ENCODE data around the gene SMURF1.
"Not testable (repeated sequence)": the region's sequence is repeated elsewhere in the genome, so short reads cannot be mapped to it uniquely, and the experiment has no call there.

Gene SMURF1

GRCh38 chr7:99046722-99047121 is 97.2 kb downstream of the SMURF1 start:
- H3K4me3 Mint-ChIP-seq: no peak overlapping the region
- H3K27me3 Mint-ChIP-seq: no peaks in the 10 kb centered on the region
- no peaks in the 10 kb centered on the region for H3K4me1 Mint-ChIP-seq
- no peaks in the 10 kb centered on the region for H3K9me3 Mint-ChIP-seq
- no peak overlapping the region for H3K27ac Mint-ChIP-seq
- peaks cover 47% of the 10 kb centered on the region for H3K36me3 Mint-ChIP-seq
- CTCF ChIA-PET: no interaction called here
- no peak for DNase-seq

- H3K27me3 Mint-ChIP-seq, H3K27ac Mint-ChIP-seq, H3K4me3 Mint-ChIP-seq, H3K9me3 Mint-ChIP-seq, CTCF ChIA-PET, H3K4me1 Mint-ChIP-seq, DNase-seq: not testable (repeated sequence)
- peaks cover 43% of the 10 kb centered on the region for H3K36me3 Mint-ChIP-seq
Measured at GRCh38 chr7:99046262-99046661, 97.6 kb downstream of the SMURF1 start.

- not testable (repeated sequence) for H3K27me3 Mint-ChIP-seq, H3K27ac Mint-ChIP-seq, H3K4me3 Mint-ChIP-seq, H3K9me3 Mint-ChIP-seq, H3K4me1 Mint-ChIP-seq, DNase-seq
- CTCF ChIA-PET: interaction anchor here (0.8 to 1.5 kb wide), 2 partner anchors 28 to 267 kb away, joined by 3 to 4 read pairs; no protein-coding TSS in a partner anchor
- peaks cover 49% of the 10 kb centered on the region for H3K36me3 Mint-ChIP-seq
Measured at GRCh38 chr7:99044858-99045257, 99.0 kb downstream of the SMURF1 start.

GRCh38 chr7:99042957-99043356 is 101.0 kb downstream of the SMURF1 start:
- Mint-ChIP-seq H3K36me3 (peaks cover 53% of the 10 kb centered on the region), H3K27me3 (no peaks in the 10 kb centered on the region), H3K27ac (no peak overlapping the region), H3K9me3 (no peaks in the 10 kb centered on the region), H3K4me1 (no peaks in the 10 kb centered on the region), H3K4me3 (no peak overlapping the region)
- CTCF ChIA-PET: interaction anchor here (8.6 kb wide), 1 partner anchor 269 kb away, joined by 76 read pairs; no protein-coding TSS in a partner anchor
- no peak for DNase-seq

- peaks cover 58% of the 10 kb centered on the region for H3K36me3 Mint-ChIP-seq
Measured at GRCh38 chr7:99041526-99041925, 102.4 kb downstream of the SMURF1 start.

GRCh38 chr7:99040104-99040958 is 103.6 kb downstream of the SMURF1 start:
- peak; percentile 70 for DNase-seq
- Mint-ChIP-seq H3K4me1 (no peaks in the 10 kb centered on the region), H3K4me3 (no peak overlapping the region), H3K36me3 (peaks cover 61% of the 10 kb centered on the region), H3K9me3 (no peaks in the 10 kb centered on the region), H3K27me3 (no peaks in the 10 kb centered on the region), H3K27ac (peak overlapping the region; percentile 47)
- CTCF ChIA-PET: interaction anchor here (0.8 to 8.6 kb wide), 2 partner anchors 131 to 272 kb away, joined by 3 to 76 read pairs; no protein-coding TSS in a partner anchor

More at GRCh38 chr7:99041526-99041925, 102.4 kb downstream of the SMURF1 start:
- no peaks in the 10 kb centered on the region for H3K9me3 Mint-ChIP-seq
- no peak overlapping the region for H3K4me3 Mint-ChIP-seq
- H3K4me1 Mint-ChIP-seq: no peaks in the 10 kb centered on the region
- DNase-seq: no peak
- no peaks in the 10 kb centered on the region for H3K27me3 Mint-ChIP-seq
- CTCF ChIA-PET: interaction anchor here (8.6 kb wide), 1 partner anchor 270 kb away, joined by 76 read pairs; no protein-coding TSS in a partner anchor
- H3K27ac Mint-ChIP-seq: no peak overlapping the region

- Mint-ChIP-seq H3K36me3 (peaks cover 61% of the 10 kb centered on the region), H3K4me1 (no peaks in the 10 kb centered on the region)
Measured at GRCh38 chr7:99039384-99039891, 104.5 kb downstream of the SMURF1 start.

GRCh38 chr7:99038086-99038855 is 105.6 kb downstream of the SMURF1 start:
- no peak overlapping the region for H3K27ac Mint-ChIP-seq
- peaks cover 56% of the 10 kb centered on the region for H3K36me3 Mint-ChIP-seq
- no peak overlapping the region for H3K4me3 Mint-ChIP-seq
- no peaks in the 10 kb centered on the region for H3K27me3 Mint-ChIP-seq
- no peaks in the 10 kb centered on the region for H3K4me1 Mint-ChIP-seq
- no peaks in the 10 kb centered on the region for H3K9me3 Mint-ChIP-seq
- DNase-seq: no peak
- CTCF ChIA-PET: interaction anchor here (8.6 kb wide), 1 partner anchor 274 kb away, joined by 76 read pairs; no protein-coding TSS in a partner anchor

More at GRCh38 chr7:99039384-99039891, 104.5 kb downstream of the SMURF1 start:
- Mint-ChIP-seq H3K27ac (no peak overlapping the region), H3K4me3 (no peak overlapping the region), H3K9me3 (no peaks in the 10 kb centered on the region), H3K27me3 (no peaks in the 10 kb centered on the region)
- CTCF ChIA-PET: interaction anchor here (8.6 kb wide), 1 partner anchor 272 kb away, joined by 76 read pairs; no protein-coding TSS in a partner anchor
- DNase-seq: no peak

- Mint-ChIP-seq H3K4me1 (no peaks in the 10 kb centered on the region), H3K27ac (no peak overlapping the region), H3K4me3 (no peak overlapping the region), H3K27me3 (no peaks in the 10 kb centered on the region), H3K9me3 (no peaks in the 10 kb centered on the region), H3K36me3 (peaks cover 51% of the 10 kb centered on the region)
- CTCF ChIA-PET: interaction anchor here (8.6 kb wide), 1 partner anchor 274 kb away, joined by 76 read pairs; no protein-coding TSS in a partner anchor
- no peak for DNase-seq
Measured at GRCh38 chr7:99037327-99037940, 106.5 kb downstream of the SMURF1 start.

GRCh38 chr7:99036546-99037111 is 107.3 kb downstream of the SMURF1 start:
- DNase-seq: no peak
- Mint-ChIP-seq H3K9me3 (no peaks in the 10 kb centered on the region), H3K36me3 (peaks cover 50% of the 10 kb centered on the region), H3K27ac (no peak overlapping the region), H3K4me1 (no peaks in the 10 kb centered on the region), H3K27me3 (no peaks in the 10 kb centered on the region), H3K4me3 (no peak overlapping the region)
- CTCF ChIA-PET: interaction anchor here (8.6 kb wide), 1 partner anchor 275 kb away, joined by 76 read pairs; no protein-coding TSS in a partner anchor

- peaks cover 56% of the 10 kb centered on the region for H3K36me3 Mint-ChIP-seq
- H3K27ac Mint-ChIP-seq: no peak overlapping the region
- no peak overlapping the region for H3K4me3 Mint-ChIP-seq
- H3K4me1 Mint-ChIP-seq: no peaks in the 10 kb centered on the region
- H3K27me3 Mint-ChIP-seq: no peaks in the 10 kb centered on the region
- H3K9me3 Mint-ChIP-seq: no peaks in the 10 kb centered on the region
- CTCF ChIA-PET: interaction anchor here (8.6 kb wide), 1 partner anchor 276 kb away, joined by 76 read pairs; no protein-coding TSS in a partner anchor
- DNase-seq: no peak
Measured at GRCh38 chr7:99035723-99036545, 108.0 kb downstream of the SMURF1 start.

- H3K36me3 Mint-ChIP-seq: peaks cover 50% of the 10 kb centered on the region
- H3K27me3 Mint-ChIP-seq: no peaks in the 10 kb centered on the region
- no peak for DNase-seq
- CTCF ChIA-PET: interaction anchor here (8.6 kb wide), 1 partner anchor 277 kb away, joined by 76 read pairs; no protein-coding TSS in a partner anchor
- H3K9me3 Mint-ChIP-seq: no peaks in the 10 kb centered on the region
- H3K27ac Mint-ChIP-seq: no peak overlapping the region
- no peaks in the 10 kb centered on the region for H3K4me1 Mint-ChIP-seq
- H3K4me3 Mint-ChIP-seq: no peak overlapping the region
Measured at GRCh38 chr7:99034932-99035722, 108.8 kb downstream of the SMURF1 start.

Measured in activated naive CD4-positive, alpha-beta T cell treated with anti-CD3 and anti-CD28 coated beads, Interleukin-2, amount 10 ng/mL, durations not matched to agents 7 days and 5 days (primary cell).